GM18505 (cell line): ENCODE measurements around the gene KCNMA1.
"Not testable (repeated sequence)": the region's sequence is repeated elsewhere in the genome, so short reads cannot be mapped to it uniquely, and the experiment has no call there.

Source experiments
- ATAC-seq: cut with Tn5 transposase; IDR thresholded peaks from one replicate; pipeline ENCODE4 v1.9.1; 2021; ENCODE audit not compliant: unreplicated experiment
- POLR2A ChIP-seq: IDR thresholded peaks from 4 replicates; pipeline ENCODE4 v1.6.1; 2011; ENCODE audit warnings: borderline replicate concordance; ENCODE audit not compliant: insufficient read depth, insufficient read length; ENCODE audit errors: extremely low read depth

KCNMA1 gene

DNA sequence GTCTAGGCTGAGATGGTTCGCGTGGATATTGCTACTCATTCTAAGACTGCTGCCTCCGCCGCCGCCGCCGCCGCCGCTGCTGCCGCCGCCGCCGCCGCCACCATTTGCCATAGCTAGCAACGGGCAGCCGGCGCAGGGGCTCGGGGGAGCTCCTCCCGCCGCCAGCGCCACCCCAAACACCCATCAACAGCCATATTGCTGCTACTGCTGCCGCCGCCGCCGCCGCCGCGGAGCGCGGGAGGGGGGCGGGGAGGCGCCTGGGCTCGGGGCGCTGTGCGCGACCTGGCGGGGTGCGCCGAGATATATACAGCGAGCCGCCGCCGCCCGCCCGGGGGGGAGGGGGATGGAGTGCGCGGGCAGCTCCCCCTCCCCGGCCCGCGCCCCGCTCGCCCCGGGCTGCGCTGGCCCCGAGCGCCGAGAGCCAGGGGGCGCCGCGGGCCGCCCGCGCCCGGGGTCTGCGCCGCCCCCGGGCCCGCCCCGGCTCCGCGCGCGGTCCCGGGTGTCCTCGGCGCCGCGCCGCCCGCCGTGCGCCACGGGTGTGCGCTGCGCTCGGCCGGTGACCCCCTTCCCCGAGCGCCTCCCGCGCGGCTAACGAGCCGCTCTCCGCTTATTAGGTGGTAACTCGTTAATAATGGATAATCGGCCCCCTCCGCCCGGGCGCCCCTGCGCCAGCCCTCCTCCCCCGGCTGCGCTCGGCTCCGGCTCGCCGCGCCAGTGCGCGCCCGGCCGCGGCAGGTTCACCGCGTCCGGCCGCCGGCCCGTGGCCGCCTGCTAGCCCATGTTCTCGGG is at the start of gene KCNMA1:
KCNMA1 (minus strand) TSS at position 277 of the 789 bp plus-strand sequence.
- no peak for ATAC-seq
- no peak for TF ChIP-seq POLR2A

GRCh38 chr10:77686650-77687417 is 49.2 kb upstream of the KCNMA1 start:
- TF ChIP-seq POLR2A, result no peak
- ATAC-seq, result no peak

- no peak for ATAC-seq
- no peak for TF ChIP-seq POLR2A
Observed at GRCh38 chr10:77686096-77686495, 48.5 kb upstream of the KCNMA1 start.

DNA sequence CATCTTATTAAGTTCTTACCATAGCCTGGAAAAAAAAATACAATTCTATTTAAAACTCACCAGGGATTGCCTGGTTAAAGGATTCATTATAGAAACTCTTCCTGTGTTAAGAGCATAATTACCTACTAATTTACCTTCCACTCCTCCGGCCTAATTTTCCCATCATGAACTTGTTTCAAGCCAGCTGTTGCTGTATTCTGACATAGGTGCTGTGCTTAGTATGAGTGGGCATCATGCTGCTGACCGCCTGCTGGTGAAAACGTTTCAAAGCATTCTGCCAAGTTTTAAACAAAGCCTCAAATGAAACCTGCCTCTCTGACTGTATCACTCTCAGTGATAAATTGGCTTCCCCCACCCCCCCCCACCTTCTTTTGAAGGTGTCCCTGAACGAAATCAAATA is 47.8 kb upstream of the KCNMA1 start:
- ATAC-seq, result no peak
- TF ChIP-seq POLR2A, result no peak

- ATAC-seq, result not testable (repeated sequence)
Observed at GRCh38 chr10:77683088-77683432, 45.5 kb upstream of the KCNMA1 start.

DNA sequence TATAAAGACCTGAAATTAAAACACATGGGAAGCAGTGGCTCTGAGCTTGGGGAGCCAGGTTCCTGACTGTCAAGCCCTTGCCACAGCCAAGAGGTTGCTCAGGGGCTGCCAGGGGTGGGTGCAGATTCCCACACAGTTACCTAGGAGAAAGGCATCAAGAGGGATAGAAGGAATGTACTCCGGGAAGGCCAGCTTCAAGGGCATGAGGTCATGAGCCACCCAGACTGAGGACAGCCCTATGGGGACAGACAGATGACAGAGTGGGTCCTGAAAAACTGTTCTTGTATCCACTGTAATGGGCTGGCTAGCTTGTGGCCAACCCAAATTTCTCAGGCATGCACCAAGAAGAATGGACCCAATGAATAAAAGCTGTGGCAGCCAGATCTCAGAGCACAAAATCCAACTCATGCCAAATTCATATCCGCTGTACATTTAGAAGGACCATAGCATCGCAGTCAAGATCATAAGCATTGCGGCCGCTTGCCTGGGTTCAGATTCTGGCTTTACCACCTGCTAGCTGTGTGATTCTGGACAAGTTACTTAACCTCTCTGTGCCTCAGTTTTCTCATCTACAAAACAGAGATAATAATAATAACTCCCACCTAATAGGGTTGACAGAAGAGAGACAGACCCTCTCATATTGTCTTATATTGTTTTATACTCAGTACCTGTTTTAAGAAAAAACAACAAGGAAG is 44.9 kb upstream of the KCNMA1 start:
- no peak for ATAC-seq
- no peak for TF ChIP-seq POLR2A

- ATAC-seq, result no peak
- no peak for TF ChIP-seq POLR2A
Observed at GRCh38 chr10:77681839-77682238, 44.2 kb upstream of the KCNMA1 start.

DNA sequence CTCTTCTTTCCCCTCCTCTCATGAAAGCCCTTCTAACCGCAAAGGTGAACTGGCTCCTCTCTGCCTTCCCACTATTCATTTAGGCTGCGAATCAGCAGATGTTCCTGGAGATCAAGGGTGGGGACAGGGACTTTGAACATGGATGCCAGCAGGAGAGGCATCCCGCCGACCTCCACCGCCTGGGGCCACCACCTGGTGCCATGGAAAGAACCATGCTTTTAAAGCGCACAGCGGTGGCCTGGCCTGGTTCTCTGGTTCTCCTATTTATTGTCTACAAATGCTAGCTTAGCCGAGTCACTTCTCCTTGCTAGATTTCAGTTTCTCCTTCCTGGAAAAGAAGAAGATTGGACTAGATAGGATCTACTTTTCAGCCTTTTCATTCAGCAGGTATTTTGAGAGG is 43.2 kb upstream of the KCNMA1 start:
- TF ChIP-seq POLR2A, result no peak
- no peak for ATAC-seq

- TF ChIP-seq POLR2A, result no peak
- ATAC-seq, result no peak
Observed at GRCh38 chr10:77680065-77680464, 42.5 kb upstream of the KCNMA1 start.

DNA sequence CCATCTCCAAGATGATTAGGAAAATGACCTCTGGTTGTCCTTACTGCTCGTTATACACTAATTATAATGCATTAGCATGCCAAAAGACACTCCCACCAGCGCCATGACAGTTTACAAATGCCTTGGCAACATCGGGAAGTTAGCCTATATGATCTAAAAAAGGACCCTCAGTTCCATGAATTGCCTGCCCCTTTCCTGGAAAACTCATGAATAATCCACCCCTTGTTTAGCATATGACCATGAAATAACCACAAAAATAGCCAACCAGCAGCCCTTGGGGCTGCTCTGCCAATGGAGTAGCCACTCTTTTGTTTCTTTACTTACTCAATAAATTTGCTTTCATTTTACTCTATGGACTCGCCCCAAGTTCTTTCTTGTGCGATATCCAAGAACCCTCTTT is 41.6 kb upstream of the KCNMA1 start:
- no peak for TF ChIP-seq POLR2A
- ATAC-seq, result no peak

- no peak for TF ChIP-seq POLR2A
- no peak for ATAC-seq
Observed at GRCh38 chr10:77678146-77678545, 40.5 kb upstream of the KCNMA1 start.

- TF ChIP-seq POLR2A, result no peak
- ATAC-seq, result no peak
Observed at GRCh38 chr10:77675347-77675746, 37.7 kb upstream of the KCNMA1 start.

DNA sequence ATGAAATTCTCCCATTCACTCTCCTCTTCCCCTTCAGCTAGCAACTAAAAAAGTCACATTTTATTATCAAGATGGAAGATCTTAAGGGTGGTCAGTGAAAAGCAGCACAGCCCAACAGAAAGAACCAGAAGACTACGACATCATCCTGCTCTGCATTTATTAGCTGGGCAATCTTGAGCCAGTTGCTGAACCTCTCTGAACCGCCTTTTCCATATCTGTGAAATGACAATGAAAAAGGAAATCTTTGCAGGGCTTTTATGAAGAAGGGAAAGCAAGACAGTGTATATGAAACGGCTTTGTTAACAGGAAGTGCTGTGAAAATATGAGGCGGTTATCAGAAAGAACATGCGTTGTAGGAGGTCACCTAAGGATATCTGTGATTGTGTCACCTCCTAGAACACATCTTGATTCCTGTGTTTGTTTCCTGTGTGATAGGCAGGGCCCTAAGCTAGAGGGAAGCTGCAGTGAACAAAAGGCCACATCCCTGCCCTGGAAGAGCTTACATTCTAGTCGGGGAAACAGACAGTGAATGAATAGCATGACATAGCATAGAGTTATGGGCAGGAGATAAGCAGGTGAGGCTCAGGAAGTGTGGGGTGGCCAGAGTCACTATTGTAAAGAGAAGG is 36.0 kb upstream of the KCNMA1 start:
- no peak for ATAC-seq
- TF ChIP-seq POLR2A, result no peak
